ENCODE data around the gene C6orf120.

- TF ChIP-seq CTCF (IDR thresholded peaks at IDR 0.05) (no peak), POLR2AphosphoS5 (IDR thresholded peaks at IDR 0.05; ENCODE audit: insufficient read depth in 1 of 2, low read depth in 1 of 2) (no peak)
Measured at GRCh38 chr6:169719117-169719516, 17.2 kb downstream of the C6orf120 start.
